Left lung (tissue), 10 donors: ENCODE data around the gene TMEM245. TPM values are rescaled to one million over a fixed set of nuclear protein-coding genes. Genes with fewer than 3 reads are reported as not detected.

Experiments used
- ATAC-seq: fragments of 200-7000 bp; cut with Tn5 transposase; one replicate; pipeline ENCODE4 v1.9.1; 2020; ENCODE audit warnings: moderate library complexity
- DNase-seq, 4 donors: peaks; one replicate each; pipeline ENCODE4 v3.0.0-alpha.2; 2013 to 2020
- H3K27ac ChIP-seq, 2 donors: fragments of 200-600 bp; sonication (generic) in 1 of 2; one replicate each; pipeline versions ENCODE4 v1.5.0 to v1.8.0; 2020 to 2021
- H3K27me3 ChIP-seq, 2 donors: fragments of 200-600 bp; sonication (generic) in 1 of 2; one replicate each; pipeline versions ENCODE4 v1.5.0 to v1.8.0; 2020 to 2021
- H3K36me3 ChIP-seq, 2 donors: fragments of 200-600 bp; sonication (generic) in 1 of 2; one replicate each; pipeline versions ENCODE4 v1.5.0 to v1.8.0; 2020 to 2021
- H3K4me1 ChIP-seq, 2 donors: fragments of 200-600 bp; one replicate each; pipeline ENCODE4 v1.8.0; 2021
- H3K4me3 ChIP-seq, 2 donors: fragments of 200-600 bp; sonication (generic) in 1 of 2; one replicate each; pipeline versions ENCODE4 v1.5.0 to v1.8.0; 2020 to 2021; ENCODE audit warnings: mild to moderate bottlenecking in 1 of 2
- H3K9me3 ChIP-seq, 2 donors: fragments of 200-600 bp; sonication (generic) in 1 of 2; one replicate each; pipeline versions ENCODE4 v1.5.0 to v1.8.0; 2020 to 2021
- CTCF ChIP-seq, 2 donors: fragments of 200-600 bp; sonication (generic) in 1 of 2; IDR thresholded peaks; one replicate each; pipeline versions ENCODE4 v1.5.0 to v1.8.0; 2021; ENCODE audit warnings: antibody characterized with exemption in 2 of 2
- intact Hi-C, 2 donors: fragments of 100-400 bp; cut with DNase I; formaldehyde crosslinking; loops; one replicate each; pipeline versions ENCODE4 v1.11.2 to v1.14.2; 2022
- polyA plus RNA-seq, 6 donors: library from polyadenylated mRNA; unstranded; fragments of 120-200 nt; gene quantifications; one replicate each; pipeline ENCODE4 v1.2.1, GENCODE V29; 2013; ENCODE audit not compliant: insufficient read length in 6 of 6
- total RNA-seq, 2 donors: library from RNA; stranded (reverse); fragmentation: NEBNext Ultra II Directional; extraction: Animal tissue kit (Norgen Biotek cat#: 25700); gene quantifications; one replicate each; pipeline ENCODE4 v1.2.1, GENCODE V29; 2021
- donor health status: DM: no; HTN: yes; CAD: no.
- donor health status: DM: no; HTN: no; CAD: no.

The TMEM245 gene
- total and polyA plus RNA-seq, 8 donors: 61.0 to 89.2 (median 81.7) TPM

- Histone ChIP-seq H3K27ac (peak overlapping the region; percentile 28 to 82), H3K4me1 (peaks cover 29 to 62% of the 10 kb centered on the region in 2 donors), H3K36me3 (peaks cover 0 to 22% of the 10 kb centered on the region in 2 donors), H3K4me3 (no peak overlapping the region), H3K9me3 (no peaks in the 10 kb centered on the region), H3K27me3 (no peaks in the 10 kb centered on the region)
- intact Hi-C loops: no loop called here
- ATAC-seq (peak; percentile 57), DNase-seq (no peak)
- TF ChIP-seq CTCF (IDR thresholded peaks at IDR 0.05): no peak
These were observed 11.4 kb downstream of the TMEM245 start for GRCh38 chr9:109108318-109108717.

DNA sequence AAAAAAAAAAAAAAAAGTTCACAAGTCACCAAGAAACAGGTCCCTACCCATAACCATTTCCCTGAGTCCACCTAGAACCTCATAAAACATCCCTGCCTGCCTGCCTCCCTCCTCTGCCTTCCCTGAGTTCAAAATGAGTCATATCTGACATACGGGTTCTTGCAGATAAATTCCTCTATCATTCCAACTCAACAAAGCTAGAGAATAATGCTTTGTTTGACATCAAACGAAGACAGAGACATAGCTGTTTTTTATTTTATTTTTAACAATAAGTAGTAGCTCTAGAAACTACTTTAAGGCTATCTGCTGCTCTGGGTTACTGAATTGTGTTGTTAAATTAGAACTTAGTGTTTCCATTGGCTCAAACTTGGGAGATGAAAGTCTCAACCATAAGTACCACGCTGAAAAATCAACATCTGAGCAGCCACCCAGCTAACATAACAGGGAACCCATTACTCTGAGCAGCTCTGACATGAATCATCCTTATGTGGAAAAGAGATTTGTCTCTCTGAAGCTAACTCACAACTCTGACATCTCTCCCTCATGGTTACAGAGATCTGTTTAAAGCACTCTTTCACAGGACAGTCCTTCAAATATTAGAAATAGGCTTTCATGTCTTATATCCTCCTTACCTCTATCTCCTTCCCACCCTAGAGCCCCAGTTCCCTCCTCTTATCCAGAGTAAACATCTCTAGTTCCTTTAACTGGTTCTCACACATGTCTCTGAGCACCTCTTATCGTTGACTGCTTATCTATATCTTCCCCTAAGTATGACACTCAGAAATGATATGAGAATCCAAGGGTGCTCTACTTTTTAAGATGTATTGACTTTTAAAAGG, 12.1 kb downstream of the TMEM245 start:
- ATAC-seq: peak; percentile 68

DNA sequence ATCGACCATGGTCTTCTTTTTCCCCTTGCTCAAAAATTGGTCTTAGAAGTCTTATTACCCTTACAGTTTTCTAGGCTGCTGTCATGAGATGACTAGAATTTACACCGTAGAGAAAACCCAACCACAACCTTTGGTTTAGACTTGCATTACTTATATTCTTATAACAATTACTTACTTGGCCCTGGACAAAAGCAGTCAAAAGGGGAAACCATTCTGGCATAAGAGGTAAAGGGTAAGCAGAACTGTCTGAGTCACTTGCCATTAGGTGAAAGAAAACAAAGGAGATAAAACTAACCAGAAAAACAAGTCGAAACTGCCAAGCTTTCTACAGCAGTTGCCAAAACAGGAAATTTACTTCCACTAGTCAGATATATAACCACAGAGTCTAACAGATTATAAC, 17.9 kb downstream of the TMEM245 start:
- H3K36me3 ChIP-seq: peaks cover 0 to 26% of the 10 kb centered on the region in 2 donors
- ATAC-seq: peak; percentile 49
- H3K27me3 ChIP-seq: no peaks in the 10 kb centered on the region
- no peaks in the 10 kb centered on the region for H3K9me3 ChIP-seq
- peak overlapping the region; percentile 26 to 28 for H3K27ac ChIP-seq
- TF ChIP-seq CTCF (IDR thresholded peaks at IDR 0.05): no peak
- no peak for DNase-seq
- intact Hi-C loops: no loop called here
- H3K4me3 ChIP-seq: no peak overlapping the region
- peaks cover 30 to 46% of the 10 kb centered on the region in 2 donors for H3K4me1 ChIP-seq

More for the DNA sequence above, 12.1 kb downstream of the TMEM245 start:
- no peak for TF ChIP-seq CTCF (IDR thresholded peaks at IDR 0.05)
- intact Hi-C loops: no loop called here
- Histone ChIP-seq H3K27ac (peak overlapping the region; percentile 38 to 82), H3K36me3 (peaks cover 0 to 26% of the 10 kb centered on the region in 2 donors), H3K4me3 (no peak overlapping the region), H3K9me3 (no peaks in the 10 kb centered on the region), H3K27me3 (no peaks in the 10 kb centered on the region), H3K4me1 (peaks cover 24 to 56% of the 10 kb centered on the region in 2 donors)
- DNase-seq: no peak

DNA sequence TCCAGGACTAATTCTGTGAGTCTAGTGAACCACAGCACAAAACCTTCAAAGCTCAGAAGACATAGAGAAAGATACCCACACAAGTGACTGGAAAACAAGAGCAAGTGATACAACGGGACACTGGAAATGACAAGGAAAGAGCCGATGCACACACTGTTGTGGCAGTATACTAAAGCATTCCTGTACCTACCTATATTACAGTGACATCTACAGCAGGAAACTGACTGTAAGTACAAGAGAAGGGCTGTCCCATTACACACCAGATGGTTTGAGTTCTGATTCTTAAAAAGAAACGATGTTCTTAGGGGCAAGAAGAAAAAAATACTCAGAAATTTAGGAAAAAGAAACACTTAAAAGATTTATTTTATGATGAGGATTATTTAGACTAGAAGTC, 18.5 kb downstream of the TMEM245 start:
- no peak for ATAC-seq
- Histone ChIP-seq H3K9me3 (no peaks in the 10 kb centered on the region), H3K36me3 (peaks cover 0 to 26% of the 10 kb centered on the region in 2 donors), H3K27me3 (no peaks in the 10 kb centered on the region), H3K4me3 (no peak overlapping the region), H3K4me1 (peaks cover 30 to 47% of the 10 kb centered on the region in 2 donors), H3K27ac (peak overlapping the region in 1 of 2 donors; percentile 26)
- DNase-seq: no peak
- TF ChIP-seq CTCF (IDR thresholded peaks at IDR 0.05): no peak
- intact Hi-C loops: no loop called here

GRCh38 chr9:109100543-109101201, 19.1 kb downstream of the TMEM245 start:
- ATAC-seq (no peak), DNase-seq (no peak)
- Histone ChIP-seq H3K27ac (peak overlapping the region in 1 of 2 donors; percentile 26), H3K36me3 (peaks cover 0 to 23% of the 10 kb centered on the region in 2 donors), H3K4me3 (no peak overlapping the region), H3K27me3 (no peaks in the 10 kb centered on the region), H3K4me1 (peaks cover 30 to 52% of the 10 kb centered on the region in 2 donors), H3K9me3 (no peaks in the 10 kb centered on the region)
- TF ChIP-seq CTCF (IDR thresholded peaks at IDR 0.05): no peak
- intact Hi-C loops: no loop called here
